ENCODE results near the gene PHACTR3.

PHACTR3 gene

GRCh38 chr20:59812286-59813125, 208.2 kb downstream of the PHACTR3 start:
- DNase-seq (ENCODE audit: low spot score) (no peak), FAIRE-seq (no peak)

- FAIRE-seq, result no peak
Measured at GRCh38 chr20:59813126-59813947, 209.0 kb downstream of the PHACTR3 start.

GRCh38 chr20:59813948-59814839, 209.9 kb downstream of the PHACTR3 start:
- FAIRE-seq (no peak), DNase-seq (ENCODE audit: low spot score) (no peak)

More at GRCh38 chr20:59813126-59813947, 209.0 kb downstream of the PHACTR3 start:
- DNase-seq (ENCODE audit: low spot score), result no peak

- FAIRE-seq (no peak), DNase-seq (ENCODE audit: low spot score) (no peak)
Measured at GRCh38 chr20:59814840-59815340, 210.6 kb downstream of the PHACTR3 start.

- DNase-seq (ENCODE audit: low spot score), result no peak
Measured at GRCh38 chr20:59816146-59816738, 211.9 kb downstream of the PHACTR3 start.

GRCh38 chr20:59817406-59817805, 213.1 kb downstream of the PHACTR3 start:
- FAIRE-seq, result no peak
- DNase-seq (ENCODE audit: low spot score), result no peak

More at GRCh38 chr20:59816146-59816738, 211.9 kb downstream of the PHACTR3 start:
- FAIRE-seq, result no peak

- FAIRE-seq, result no peak
Measured at GRCh38 chr20:59817846-59818615, 213.7 kb downstream of the PHACTR3 start.

GRCh38 chr20:59818911-59819310, 214.6 kb downstream of the PHACTR3 start:
- DNase-seq (ENCODE audit: low spot score), result no peak
- FAIRE-seq, result no peak

More at GRCh38 chr20:59817846-59818615, 213.7 kb downstream of the PHACTR3 start:
- no peak for DNase-seq (ENCODE audit: low spot score)

- FAIRE-seq, result no peak
- DNase-seq (ENCODE audit: low spot score), result no peak
Measured at GRCh38 chr20:59819496-59820203, 215.3 kb downstream of the PHACTR3 start.

GRCh38 chr20:59820204-59821041, 216.1 kb downstream of the PHACTR3 start:
- FAIRE-seq (no peak), DNase-seq (ENCODE audit: low spot score) (no peak)

GRCh38 chr20:59821201-59821600, 216.9 kb downstream of the PHACTR3 start:
- no peak for FAIRE-seq
- DNase-seq (ENCODE audit: low spot score), result no peak

- FAIRE-seq, result no peak
Measured at GRCh38 chr20:59821788-59822187, 217.4 kb downstream of the PHACTR3 start.

GRCh38 chr20:59822291-59823029, 218.1 kb downstream of the PHACTR3 start:
- DNase-seq (ENCODE audit: low spot score), result no peak
- no peak for FAIRE-seq

More at GRCh38 chr20:59821788-59822187, 217.4 kb downstream of the PHACTR3 start:
- no peak for DNase-seq (ENCODE audit: low spot score)

GRCh38 chr20:59823030-59823423, 218.7 kb downstream of the PHACTR3 start:
- FAIRE-seq (no peak), DNase-seq (ENCODE audit: low spot score) (no peak)

GRCh38 chr20:59823491-59824259, 219.3 kb downstream of the PHACTR3 start:
- no peak for FAIRE-seq
- DNase-seq (ENCODE audit: low spot score), result no peak

GRCh38 chr20:59824711-59825562, 220.6 kb downstream of the PHACTR3 start:
- no peak for DNase-seq (ENCODE audit: low spot score)
- no peak for FAIRE-seq
